NT2/D1 (cell line): ENCODE measurements around the gene GLYAT.

Experiments used
- SUZ12 ChIP-seq: IDR thresholded peaks from 2 replicates; pipeline ENCODE4 v1.6.1; 2011; ENCODE audit not compliant: insufficient read length, insufficient read depth; ENCODE audit errors: extremely low read depth
- YY1 ChIP-seq: IDR thresholded peaks from 2 replicates; pipeline ENCODE4 v1.6.1; 2011; ENCODE audit not compliant: insufficient read length, insufficient read depth
- ZNF274 ChIP-seq: IDR thresholded peaks from 2 replicates; pipeline ENCODE4 v1.6.1; 2011; ENCODE audit warnings: mild to moderate bottlenecking, low read depth, low read length

DNA sequence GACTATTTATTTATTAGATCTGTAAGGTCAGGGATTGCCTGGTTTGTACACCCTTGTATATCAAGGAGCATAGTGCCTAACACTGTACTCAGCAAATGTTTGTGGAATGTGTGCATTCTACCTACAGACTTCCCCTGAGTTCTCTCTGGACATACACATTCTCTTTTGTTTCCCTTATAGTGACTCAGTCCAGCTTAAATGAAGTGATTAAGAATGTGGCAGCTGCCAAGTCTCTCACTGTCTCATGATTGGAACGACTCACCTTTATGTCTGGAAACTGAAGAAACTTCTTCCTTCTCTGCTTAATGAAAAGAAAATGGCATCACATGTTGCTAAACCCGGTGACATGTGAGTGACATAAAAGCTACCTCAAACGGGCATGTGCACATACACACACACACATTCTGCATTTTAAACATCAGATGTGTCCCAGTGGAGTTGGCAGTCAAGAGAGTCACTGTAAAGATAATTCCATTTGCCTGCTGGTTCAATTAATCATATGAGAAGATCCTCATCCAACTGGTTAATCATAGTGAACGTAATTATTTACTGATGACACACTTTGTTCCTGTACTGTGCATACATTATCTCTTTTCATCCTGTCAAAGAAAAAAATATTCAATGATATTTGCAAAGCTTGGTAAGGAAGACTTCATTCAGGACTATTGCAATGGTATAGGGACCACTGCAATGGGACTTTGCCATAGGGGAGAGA is 42.8 kb downstream of the GLYAT start:
- TF ChIP-seq ZNF274 (no peak), YY1 (no peak), SUZ12 (no peak)
